Stimulated activated CD4-positive, alpha-beta T cell treated with anti-CD3 and anti-CD28 coated beads, Interleukin-15, amount 100 ng/mL, for 1 hour (primary cell): ENCODE measurements around the gene SLBP.
"Not testable (repeated sequence)": the region's sequence is repeated elsewhere in the genome, so short reads cannot be mapped to it uniquely, and the experiment has no call there.

Experiments used
- DNase-seq, 2 donors: peaks; one replicate each; pipeline ENCODE4 v3.0.0-alpha.2; 2020; ENCODE audit warnings: low read depth in 1 of 2, low spot score in 1 of 2

The SLBP gene

DNA sequence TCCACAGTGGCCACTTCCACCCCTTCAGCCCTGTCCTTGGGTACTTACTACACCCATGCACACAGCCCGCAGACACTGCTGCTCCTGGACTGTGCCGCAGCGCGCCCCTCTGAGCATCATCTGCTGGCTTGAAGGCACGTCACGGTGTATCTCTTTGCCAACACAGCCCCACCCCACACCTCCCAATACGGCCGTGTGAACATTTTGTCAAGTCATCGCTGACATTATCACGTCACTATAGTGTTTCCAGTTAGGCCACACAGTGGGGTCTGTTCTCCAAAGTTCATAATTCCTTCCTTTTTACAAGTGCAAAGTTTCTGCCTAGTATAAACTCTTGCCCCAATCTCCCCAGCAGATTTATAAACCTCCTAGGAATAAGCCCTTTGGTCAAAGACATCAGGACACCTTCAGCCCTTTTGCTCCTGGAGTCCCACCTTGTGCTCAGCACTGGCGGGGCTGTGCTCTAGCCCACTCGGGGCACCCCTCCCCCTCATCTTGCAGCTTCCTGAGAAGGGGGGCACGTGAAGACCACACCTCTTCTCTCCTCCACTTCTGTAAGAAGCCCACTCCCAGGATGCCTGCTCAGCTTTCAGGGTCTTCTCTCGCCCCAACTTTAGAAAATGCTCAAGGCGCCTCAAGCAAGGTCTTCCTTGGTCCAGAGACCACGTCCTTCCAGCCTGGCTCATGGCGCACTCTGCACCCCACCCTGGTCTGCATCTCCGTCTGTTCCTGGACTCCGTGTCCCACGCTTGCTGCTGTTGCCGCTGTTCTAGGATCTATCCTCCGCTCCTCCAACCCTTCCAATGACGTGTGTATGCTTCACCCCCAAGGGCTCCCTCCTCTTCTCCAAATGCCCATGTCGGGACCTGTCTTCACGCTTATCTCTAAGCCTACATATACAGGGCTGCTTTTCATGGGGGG lies 35.3 kb downstream of the SLBP start:
- no peak for DNase-seq

DNA sequence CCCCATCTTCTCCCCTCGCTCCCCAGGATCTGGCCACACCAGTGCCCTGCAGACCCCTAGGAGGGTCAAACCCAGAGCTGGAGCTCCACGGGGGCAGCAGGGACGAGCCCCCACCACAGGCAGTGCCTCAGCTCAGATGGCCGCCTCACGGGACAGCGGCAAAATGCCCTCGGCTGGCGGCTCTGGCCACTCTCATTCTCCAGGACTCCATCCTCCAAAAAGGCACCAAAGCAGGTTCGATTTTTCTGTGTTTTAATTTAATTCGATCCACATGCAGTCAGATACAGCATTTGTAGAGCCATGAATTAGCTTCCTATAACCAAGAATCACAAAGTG lies 36.3 kb downstream of the SLBP start:
- no peak for DNase-seq

DNA sequence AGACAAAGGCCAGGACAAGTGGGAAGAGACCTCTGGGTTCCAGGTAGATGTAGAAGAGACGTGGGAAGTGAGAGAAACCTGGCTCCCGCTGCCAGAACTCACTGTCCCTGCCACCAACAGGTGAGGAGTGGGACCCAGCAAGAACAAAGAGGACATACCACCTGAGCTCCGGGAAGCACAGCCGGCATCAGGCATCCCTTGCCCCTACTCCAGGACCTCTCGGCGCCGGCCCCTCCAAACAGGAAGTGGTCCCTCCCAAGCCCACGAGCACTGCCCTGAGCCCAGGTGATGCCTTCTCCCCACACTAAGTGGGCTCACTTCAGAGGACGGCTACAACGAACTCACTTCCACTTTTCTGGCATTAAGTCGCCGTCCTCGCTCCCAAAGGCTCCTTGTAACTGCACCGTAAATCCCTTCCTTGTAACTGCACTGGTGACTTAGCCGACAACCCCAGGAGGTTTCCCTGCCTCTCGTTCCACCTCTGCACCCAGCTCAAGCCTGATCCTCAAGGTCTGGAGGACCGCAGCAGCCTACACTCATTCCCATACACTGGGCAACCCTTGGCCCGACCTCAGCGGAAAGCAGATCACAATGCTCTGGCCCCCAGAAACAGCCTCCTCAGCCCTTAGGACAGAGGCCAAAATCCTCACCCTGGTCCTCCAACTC lies 36.9 kb downstream of the SLBP start:
- DNase-seq, result no peak

DNA sequence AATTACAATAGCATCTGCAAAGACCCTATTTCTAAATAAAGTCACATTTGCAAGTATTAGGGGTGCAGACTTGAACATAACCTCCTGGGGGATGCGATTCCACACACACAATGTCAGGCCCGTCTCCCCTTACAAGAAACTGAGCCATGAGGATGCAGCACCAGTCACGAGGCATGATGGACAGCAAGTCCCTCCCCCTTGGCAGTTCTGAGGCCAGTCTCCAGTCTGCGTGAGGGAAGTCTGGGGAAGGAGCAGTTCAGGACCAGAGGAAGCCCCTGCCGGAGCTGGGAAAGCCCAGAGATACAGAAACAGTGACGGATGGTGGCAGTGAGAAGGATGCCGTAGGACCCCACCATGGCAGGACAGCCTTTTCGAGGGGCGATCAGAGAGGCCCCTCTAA lies 37.4 kb downstream of the SLBP start:
- DNase-seq, result no peak

DNA sequence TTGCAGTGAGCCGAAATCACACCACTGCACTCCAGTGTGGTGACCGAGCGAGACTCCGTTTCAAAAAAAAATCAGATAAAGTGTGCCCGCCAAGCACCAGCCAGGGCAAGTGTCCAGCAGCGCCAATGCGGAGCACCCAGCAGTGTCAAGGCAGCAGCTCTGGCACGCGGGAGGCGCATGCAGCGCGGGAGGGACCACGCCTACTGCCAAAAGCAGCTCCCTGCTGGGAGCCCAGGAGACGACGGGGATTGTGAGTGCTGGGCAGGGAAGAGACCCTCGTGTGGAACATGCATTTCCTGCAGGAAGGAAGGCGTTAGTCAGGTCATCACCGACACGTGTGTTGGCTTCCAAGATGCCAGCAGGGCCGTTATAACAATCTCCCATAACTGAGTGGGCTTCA lies 38.4 kb downstream of the SLBP start:
- DNase-seq, result no peak

DNA sequence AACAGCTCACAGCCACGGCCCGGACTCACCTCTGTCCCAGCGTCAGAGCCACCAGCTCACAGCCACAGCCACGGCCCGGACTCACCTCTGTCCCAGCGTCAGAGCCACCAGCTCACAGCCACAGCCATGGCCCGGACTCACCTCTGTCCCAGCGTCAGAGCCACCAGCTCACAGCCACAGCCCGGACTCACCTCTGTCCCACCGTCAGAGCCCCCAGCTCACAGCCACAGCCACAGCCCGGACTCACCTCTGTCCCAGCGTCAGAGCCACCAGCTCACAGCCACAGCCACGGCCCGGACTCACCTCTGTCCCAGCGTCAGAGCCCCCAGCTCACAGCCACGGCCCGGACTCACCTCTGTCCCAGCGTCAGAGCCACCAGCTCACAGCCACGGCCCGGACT lies 41.1 kb downstream of the SLBP start:
- not testable (repeated sequence) for DNase-seq

DNA sequence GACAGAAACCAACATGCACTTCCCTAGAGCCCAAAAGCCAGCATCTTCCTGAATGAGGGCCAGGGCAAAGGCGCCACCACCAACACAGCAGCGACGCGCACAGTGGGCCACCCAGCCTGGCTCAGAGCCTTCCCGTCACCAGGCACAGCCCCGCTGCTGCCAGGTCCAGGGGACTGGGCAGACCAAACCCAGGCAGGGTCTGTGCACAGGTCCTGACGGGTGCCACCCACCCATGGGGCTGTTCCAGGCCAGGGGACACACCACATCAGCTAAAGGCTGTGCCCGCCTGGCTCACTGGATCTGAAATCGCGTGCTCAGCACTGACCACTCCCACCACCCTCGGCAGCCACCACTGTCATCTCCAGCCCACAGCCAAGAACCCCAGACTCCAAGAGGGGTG lies 41.8 kb downstream of the SLBP start:
- no peak for DNase-seq

DNA sequence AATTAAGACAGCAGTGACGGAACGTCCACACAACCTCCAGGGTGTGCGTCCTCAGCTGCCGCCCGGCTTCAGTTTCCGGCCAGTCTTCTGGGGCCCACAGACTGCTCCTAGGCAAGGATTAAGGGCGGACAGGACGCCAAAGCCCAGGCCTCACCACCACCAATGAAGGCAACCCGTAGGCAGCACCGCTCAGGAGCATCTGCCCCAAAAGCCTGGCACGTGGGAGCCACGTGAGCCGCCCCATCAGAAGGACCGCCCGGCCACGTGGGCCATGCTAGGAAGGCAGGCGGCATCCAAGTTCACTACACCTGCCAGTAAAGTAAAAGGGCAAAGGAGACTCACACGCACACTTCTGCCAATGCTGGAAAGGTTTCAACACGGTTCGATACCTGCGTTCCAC lies 42.3 kb downstream of the SLBP start:
- no peak for DNase-seq

DNA sequence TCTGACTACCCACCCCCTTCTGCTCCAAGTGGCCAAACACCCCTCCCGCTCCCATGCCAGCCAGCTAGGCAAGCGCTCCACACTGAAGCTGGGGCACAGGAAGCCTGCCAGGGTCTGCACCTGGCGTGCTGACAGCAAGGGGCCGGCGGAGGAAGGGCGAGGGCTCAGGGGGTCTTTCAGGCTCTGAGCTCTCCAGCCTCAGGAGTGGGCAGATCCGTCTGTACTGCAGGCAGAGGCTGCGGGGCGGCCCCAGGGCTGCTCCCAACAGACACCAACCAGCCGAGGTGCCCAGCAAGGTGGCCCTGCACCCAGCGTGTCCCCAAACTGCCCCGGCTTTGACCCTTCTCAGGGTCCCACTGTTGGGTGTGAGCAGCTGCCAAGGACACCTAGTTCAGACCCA lies 42.8 kb downstream of the SLBP start:
- DNase-seq, result no peak

DNA sequence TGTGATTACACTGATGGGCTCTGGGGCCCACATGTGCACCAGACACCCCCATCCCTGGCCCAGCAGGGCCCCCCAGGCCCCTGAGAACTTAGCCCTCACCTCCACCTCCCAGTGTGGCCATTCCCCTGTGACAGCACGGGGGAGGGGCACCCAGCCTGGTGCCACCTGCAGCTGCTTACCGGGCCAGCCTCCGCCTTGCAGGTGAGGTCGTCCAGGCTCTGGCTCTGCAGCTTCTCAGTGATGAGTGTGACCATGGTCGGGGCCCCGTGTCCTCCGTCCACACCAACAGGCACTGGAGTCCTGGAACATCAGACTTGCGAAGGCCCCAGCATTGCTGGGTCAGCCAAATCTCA lies 43.7 kb downstream of the SLBP start:
- no peak for DNase-seq

DNA sequence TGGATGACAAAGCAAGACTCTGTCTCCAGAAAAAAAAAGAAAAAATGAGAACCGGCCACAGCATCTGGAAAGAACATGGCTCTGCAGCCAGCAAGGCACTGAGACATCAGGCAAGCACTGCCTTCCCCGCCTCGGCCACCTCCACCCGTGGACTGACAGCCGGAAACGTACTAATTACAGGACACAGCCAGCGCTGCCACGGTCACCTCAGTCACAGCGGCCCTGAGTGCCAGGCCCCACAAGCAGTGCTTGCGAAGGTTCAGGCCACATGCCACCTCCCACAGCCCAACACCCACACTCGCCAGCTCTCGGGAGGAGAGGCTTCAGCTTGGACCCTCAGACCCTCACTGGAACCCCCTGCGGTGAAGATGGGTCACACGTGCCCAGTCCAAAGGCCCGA lies 44.8 kb downstream of the SLBP start:
- no peak for DNase-seq

DNA sequence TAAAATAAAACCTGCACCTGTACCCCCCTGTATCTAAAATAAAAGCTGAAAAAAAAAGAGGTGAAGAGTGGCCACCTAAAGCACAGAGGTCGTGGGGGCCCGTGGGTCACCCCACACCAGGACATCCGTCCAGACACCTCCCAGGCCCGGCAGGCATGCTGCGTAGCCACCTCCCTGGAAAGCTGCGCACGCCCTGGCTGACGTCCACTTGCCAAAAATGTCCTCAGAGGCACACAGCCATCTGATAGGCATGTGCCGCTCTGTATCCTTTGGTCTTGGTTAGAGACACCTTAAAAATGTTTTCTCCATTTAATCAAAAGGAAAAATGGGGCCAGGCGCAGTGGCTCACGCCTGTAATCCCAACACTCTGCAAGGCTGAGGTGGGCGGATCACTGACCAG lies 45.7 kb downstream of the SLBP start:
- no peak for DNase-seq

DNA sequence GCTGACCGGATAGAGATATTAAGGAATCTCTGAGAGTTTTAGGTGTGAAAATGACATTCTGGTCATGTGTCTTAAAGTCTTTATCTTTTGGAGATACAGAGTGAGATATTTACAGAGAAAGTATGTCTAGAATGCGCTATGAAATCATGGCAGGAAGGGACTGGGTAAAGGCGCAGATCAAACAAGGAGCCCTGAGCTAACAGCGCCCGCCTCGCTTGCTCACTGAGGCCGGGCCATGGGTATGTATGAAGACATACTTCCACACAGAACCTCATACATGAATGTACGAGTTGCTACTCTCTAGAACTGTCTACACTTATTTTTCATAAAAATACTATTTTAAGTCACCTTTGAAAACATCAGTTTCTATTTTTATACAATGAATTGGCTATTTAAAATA lies 48.0 kb downstream of the SLBP start:
- DNase-seq, result no peak

DNA sequence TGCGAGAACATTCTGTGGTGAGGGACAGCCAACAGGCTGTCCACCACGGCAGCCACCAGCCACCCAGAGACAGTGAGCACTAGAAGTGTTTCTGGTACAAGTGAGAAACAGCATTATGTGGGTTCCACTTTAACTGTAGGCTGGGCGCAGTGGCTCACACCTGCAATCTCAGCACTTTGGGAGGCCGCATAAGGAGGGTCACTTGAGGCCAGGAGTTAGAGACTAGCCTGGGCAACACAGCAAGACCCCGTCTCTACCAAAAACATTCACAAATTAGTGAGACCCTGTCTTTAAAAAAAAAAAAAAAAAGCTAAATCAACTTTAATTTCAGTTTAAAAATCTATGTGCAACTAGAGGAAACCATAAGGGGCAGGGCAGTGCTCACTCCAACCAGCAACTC lies 48.6 kb downstream of the SLBP start:
- no peak for DNase-seq

DNA sequence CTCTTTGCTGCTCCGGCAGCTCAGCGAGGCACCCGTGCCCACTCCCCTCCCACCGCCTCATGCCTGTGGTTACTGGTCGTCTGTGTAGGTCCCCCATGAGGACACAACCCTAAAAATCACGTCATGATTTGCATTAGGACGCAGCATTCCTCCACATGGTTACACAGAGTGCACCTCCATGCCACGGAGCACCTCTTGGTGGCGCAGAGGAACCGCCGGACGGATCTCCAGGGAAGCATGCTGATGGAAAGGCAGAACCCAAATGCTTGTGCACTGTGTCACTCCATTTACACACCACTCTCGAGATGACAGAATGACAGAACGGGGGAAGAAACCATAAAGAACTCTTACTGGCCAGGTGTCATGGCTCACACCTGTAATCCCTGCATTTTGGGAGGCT lies 50.4 kb downstream of the SLBP start:
- DNase-seq, result no peak

DNA sequence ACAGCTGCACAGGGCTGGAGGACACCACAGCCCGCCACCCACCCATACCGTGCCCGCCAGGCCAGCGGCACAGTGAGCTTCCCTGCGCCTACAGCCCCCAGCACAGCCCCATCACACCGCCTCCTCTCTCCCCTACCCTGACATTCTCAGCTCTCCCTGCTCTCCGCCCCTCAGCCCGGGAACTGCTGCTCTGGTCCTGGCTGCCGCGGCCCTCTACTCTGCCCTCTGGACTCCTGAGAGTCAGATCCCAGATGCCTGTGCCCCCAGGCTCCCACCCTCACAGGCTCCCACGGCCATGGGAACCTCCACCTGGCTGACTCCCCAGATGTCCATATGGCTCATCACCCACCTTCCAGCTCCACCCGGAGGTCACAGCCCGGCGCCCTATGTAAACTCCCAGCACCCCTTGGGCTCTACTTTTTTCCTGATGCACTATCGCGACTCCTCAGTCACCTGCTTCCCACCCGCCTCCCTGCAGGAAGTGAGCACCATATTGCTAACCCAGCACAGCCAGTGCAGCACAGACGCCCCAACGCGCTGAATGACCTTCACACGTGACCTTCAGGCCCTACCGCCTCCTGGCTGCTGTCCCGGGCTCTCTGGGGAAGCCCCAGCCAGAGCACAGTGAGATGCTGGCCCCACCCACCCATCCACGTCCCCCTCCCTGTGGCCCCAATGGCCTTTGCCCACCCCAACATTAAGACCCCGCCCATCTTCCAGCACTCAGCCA lies 51.0 kb downstream of the SLBP start:
- no peak for DNase-seq

DNA sequence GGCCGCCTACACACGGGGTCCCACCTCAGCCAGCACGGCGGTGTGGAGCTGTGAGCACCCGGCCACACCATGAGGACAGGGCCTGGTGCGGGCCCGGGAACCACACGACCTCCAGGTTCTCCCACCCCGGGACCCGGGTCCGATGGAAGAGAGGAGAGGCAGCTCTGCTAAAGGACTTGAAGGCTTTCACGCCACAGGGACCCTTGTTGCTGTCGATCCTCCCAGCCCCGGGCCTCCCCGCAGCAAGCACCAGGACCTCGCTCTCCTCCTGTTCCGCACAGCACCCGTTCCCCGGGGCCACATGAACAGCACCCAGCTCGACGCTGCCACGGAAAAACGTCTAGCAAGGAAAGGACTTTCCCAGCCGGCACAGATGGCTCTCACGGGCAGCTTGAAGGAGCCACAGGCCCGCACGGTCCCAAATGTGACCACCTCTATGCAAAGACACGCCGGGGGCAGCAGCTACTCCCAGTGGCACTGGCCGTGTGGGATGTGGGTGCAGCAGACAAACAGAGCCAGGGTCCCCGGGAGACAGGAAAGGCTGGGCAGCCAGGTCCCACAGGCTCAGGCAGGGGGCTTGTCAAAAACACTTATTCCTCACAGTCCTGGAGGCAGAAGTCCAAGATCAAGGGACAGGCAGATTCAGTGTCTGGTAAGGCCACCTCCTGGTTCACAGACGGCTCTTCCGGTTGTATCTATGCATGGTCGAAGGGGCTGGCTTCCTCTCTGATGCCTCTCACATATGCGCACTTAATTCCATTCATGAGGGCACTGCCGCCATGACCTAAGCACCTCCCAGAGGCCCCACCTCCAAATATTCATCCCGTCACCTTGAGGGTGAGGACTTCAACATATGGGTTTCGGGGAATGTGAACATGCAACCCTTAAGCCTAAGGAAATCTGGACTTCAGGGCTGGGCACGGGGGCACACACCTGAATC lies 52.7 kb downstream of the SLBP start:
- DNase-seq, result no peak

DNA sequence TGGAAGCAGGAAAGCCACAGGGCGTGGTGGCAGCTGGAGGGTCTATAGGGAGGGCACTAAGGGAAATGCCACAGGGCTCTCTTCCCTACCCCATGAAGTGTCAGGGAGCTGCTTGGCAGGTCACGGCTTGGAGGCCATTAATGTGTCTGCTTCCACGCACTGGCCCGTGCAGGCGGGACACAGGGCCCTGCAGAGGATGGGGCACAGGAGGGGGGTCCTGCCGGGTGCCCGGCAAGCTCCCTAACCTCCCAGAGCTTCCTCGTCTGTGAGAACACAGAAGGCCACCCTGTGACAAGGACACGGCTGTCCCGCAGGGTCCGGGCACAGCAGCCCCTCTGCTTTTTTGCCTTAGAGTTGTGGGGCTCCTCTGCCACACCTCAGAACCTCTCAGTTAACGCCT lies 53.5 kb downstream of the SLBP start:
- no peak for DNase-seq

DNA sequence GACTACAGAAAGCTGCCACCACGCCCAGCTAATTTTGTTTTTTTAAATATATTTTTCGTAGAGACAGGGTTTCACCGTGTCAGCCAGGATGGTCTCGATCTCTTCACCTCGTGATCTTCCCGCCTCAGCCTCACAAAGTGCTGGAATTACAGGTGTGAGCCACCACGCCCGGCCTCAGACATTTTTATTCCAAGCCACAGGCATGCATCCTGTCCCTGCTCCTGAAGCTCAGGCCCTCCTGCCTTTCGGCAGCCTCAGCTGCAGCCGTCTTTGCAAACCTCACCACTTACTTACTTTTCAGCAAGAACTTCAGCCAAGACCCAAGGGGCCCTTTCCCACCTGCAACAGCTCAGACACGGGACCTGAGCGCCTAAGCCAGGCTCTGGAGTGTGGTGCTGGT lies 54.0 kb downstream of the SLBP start:
- DNase-seq, result no peak

DNA sequence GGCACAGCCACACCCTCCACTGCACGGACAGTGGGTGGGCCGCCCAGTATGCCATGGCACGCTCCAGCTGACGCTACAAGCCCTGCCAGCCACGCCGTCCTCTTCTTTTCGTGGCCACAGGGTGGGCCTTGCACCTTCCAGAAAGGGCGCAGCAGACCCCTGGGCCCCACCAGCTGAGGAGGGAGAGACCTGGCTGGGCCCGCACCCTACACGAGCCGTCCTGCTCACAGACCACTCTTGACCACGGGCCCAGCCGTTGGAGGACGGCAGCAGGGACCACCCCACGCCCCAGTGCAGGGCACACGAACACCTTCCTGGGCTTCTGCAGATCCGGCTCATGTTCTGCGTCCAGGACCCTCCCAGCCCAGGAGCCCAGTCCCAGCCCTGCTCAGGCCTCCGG lies 55.1 kb downstream of the SLBP start:
- DNase-seq, result no peak

DNA sequence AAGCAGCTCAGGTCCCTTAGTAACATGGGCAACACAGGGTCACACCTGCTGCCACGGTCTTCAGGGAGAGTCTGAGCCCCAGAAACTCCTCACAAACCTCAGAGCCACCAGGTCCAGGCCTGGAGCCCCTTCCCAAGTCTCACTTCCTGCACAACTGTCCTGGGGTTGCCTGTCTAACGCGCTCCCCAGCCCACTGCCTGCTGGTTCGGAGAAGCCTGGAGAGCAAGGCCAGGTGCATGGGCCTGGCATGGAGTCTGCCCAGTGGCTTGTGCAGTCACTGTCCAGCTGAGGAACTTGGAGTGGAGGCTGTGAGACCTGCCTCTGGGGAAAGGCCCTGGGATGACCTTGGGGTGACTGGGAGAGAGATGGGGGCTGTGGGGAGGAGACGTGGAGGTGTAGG lies 56.0 kb downstream of the SLBP start:
- DNase-seq, result no peak
